ENCODE measurements around the gene ITGAD.

- TF ChIP-seq CTCF (IDR thresholded peaks at IDR 0.05) (no peak), POLR2A (IDR thresholded peaks at IDR 0.05) (no peak)
Measured at GRCh38 chr16:31412750-31413149, 19.6 kb downstream of the ITGAD start.

All from gastroesophageal sphincter (tissue), 3 donors.